Mesendoderm (in vitro differentiated cells): ENCODE results near the gene DLX1.
A peak's percentile ranks its signal among the peaks of the same experiment; 100 is the strongest.

Experiments
- DNase-seq: peaks from one replicate; pipeline ENCODE4 v3.0.0; 2013
- H2AK5ac ChIP-seq: 2 replicates; pipeline ENCODE4 v1.6.1; 2013; ENCODE audit warnings: low read length, inconsistent platforms
- H2BK120ac ChIP-seq: 2 replicates; pipeline ENCODE4 v1.6.1; 2013; ENCODE audit warnings: low read depth, mild to moderate bottlenecking, low read length, moderate library complexity, mixed read lengths
- H2BK15ac ChIP-seq: replicated peaks from 2 replicates; pipeline ENCODE4 v1.6.1; 2013; ENCODE audit warnings: low read depth, mild to moderate bottlenecking, moderate library complexity
- H2BK5ac ChIP-seq: 2 replicates; pipeline ENCODE4 v1.6.1; 2013; ENCODE audit warnings: low read length, inconsistent platforms
- H3K18ac ChIP-seq: 2 replicates; pipeline ENCODE4 v1.6.1; 2013; ENCODE audit warnings: mild to moderate bottlenecking, low read length, mixed read lengths
- H3K23ac ChIP-seq: one replicate; pipeline ENCODE4 v1.6.1; 2013; ENCODE audit warnings: low read length
- H3K27ac ChIP-seq: 2 replicates; pipeline ENCODE4 v1.5.1; 2013; ENCODE audit warnings: low read depth, mild to moderate bottlenecking, inconsistent platforms, low read length, moderate library complexity
- H3K27me3 ChIP-seq: 2 replicates; pipeline ENCODE4 v1.6.1; 2013; ENCODE audit warnings: low read length, control low read depth, mild to moderate bottlenecking, inconsistent platforms; ENCODE audit not compliant: insufficient read depth, poor library complexity
- H3K36me3 ChIP-seq: 2 replicates; pipeline ENCODE4 v1.6.1; 2013; ENCODE audit warnings: low read length, inconsistent platforms; ENCODE audit not compliant: control insufficient read depth, insufficient read depth
- H3K4ac ChIP-seq: one replicate; pipeline ENCODE4 v1.6.1; 2013; ENCODE audit warnings: low read depth, mild to moderate bottlenecking, low read length, moderate library complexity
- H3K4me1 ChIP-seq: 2 replicates; pipeline ENCODE4 v1.6.1; 2013; ENCODE audit warnings: low read depth, low read length, inconsistent platforms; ENCODE audit not compliant: control insufficient read depth
- H3K4me2 ChIP-seq: 2 replicates; pipeline ENCODE4 v1.6.1; 2013; ENCODE audit warnings: low read length
- H3K4me3 ChIP-seq: 2 replicates; pipeline ENCODE4 v1.5.1; 2013; ENCODE audit warnings: mild to moderate bottlenecking, low read length
- H3K56ac ChIP-seq: one replicate; pipeline ENCODE4 v1.6.1; 2013; ENCODE audit warnings: low read length
- H3K79me1 ChIP-seq: 2 replicates; pipeline ENCODE4 v1.6.1; 2013; ENCODE audit warnings: low read length, inconsistent platforms
- H3K79me2 ChIP-seq: 2 replicates; pipeline ENCODE4 v1.6.1; 2013; ENCODE audit warnings: mild to moderate bottlenecking, low read length; ENCODE audit not compliant: control insufficient read depth, insufficient read depth
- H3K9ac ChIP-seq: 2 replicates; pipeline ENCODE4 v1.6.1; 2013; ENCODE audit warnings: low read length, inconsistent platforms
- H4K5ac ChIP-seq: one replicate; pipeline ENCODE4 v1.6.1; 2013; ENCODE audit warnings: low read length
- H4K8ac ChIP-seq: one replicate; pipeline ENCODE4 v1.6.1; 2013; ENCODE audit warnings: low read depth, mild to moderate bottlenecking, control low read depth, low read length, moderate library complexity
- WGBS: extraction: QIAGEN DNeasy Blood & Tissue Kit; methylation state at CpG from one replicate; pipeline ENCODE4 v1.1.7; 2013; ENCODE audit warnings: low lambda C conversion rate, missing lambda C conversion rate; ENCODE audit not compliant: insufficient coverage; ENCODE audit errors: extremely low coverage; 5-methylcytosine and 5-hydroxymethylcytosine counted together

DLX1 gene

DNA sequence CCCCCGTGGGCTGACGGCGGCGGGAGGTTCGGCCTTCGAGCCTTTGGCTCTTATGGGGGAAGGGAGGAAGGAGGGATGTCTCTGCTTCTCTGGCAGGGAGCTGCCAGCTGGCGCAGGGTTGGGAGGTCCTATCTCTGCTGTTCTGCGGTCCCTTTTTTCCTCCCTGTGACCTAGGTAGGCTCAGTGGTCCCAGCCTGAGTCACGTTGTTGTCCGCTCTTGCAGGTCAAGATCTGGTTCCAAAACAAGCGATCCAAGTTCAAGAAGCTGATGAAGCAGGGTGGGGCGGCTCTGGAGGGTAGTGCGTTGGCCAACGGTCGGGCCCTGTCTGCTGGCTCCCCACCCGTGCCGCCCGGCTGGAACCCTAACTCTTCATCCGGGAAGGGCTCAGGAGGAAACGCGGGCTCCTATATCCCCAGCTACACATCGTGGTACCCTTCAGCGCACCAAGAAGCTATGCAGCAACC lies 2.5 kb downstream of the DLX1 start:
- no peaks in the 10 kb centered on the region for H3K4me1 ChIP-seq
- H3K18ac ChIP-seq, result no peak overlapping the region
- H3K4ac ChIP-seq, result no peak overlapping the region
- no peaks in the 10 kb centered on the region for H3K79me2 ChIP-seq
- H2BK5ac ChIP-seq, result no peak overlapping the region
- H2AK5ac ChIP-seq, result no peak overlapping the region
- no peaks in the 10 kb centered on the region for H3K79me1 ChIP-seq
- DNase-seq, result peak; percentile 55
- no peak overlapping the region for H2BK15ac ChIP-seq
- H3K27ac ChIP-seq, result no peak overlapping the region
- peak overlapping the region; percentile 11 for H3K56ac ChIP-seq
- no peaks in the 10 kb centered on the region for H3K36me3 ChIP-seq
- no peak overlapping the region for H3K9ac ChIP-seq
- peaks cover 72% of the 10 kb centered on the region for H3K27me3 ChIP-seq
- H3K4me3 ChIP-seq, result no peak overlapping the region
- H4K5ac ChIP-seq, result no peak overlapping the region
- no CpG with 5 or more reads among the region's 23 CpGs for WGBS
- peak overlapping the region; percentile 31 for H3K23ac ChIP-seq
- H3K4me2 ChIP-seq, result peak overlapping the region; percentile 7
- H2BK120ac ChIP-seq, result no peak overlapping the region
- no peak overlapping the region for H4K8ac ChIP-seq

GRCh38 chr2:172088245-172089004 lies 3.1 kb downstream of the DLX1 start:
- no peak overlapping the region for H2BK15ac ChIP-seq
- H3K23ac ChIP-seq, result no peak overlapping the region
- no peak overlapping the region for H3K56ac ChIP-seq
- H3K36me3 ChIP-seq, result no peaks in the 10 kb centered on the region
- no peak overlapping the region for H2BK5ac ChIP-seq
- no peak overlapping the region for H4K8ac ChIP-seq
- H3K27me3 ChIP-seq, result peaks cover 71% of the 10 kb centered on the region
- DNase-seq, result peak; percentile 51
- no peak overlapping the region for H4K5ac ChIP-seq
- H3K4me2 ChIP-seq, result peak overlapping the region; percentile 7
- no peak overlapping the region for H3K4me3 ChIP-seq
- H3K79me1 ChIP-seq, result no peaks in the 10 kb centered on the region
- no peak overlapping the region for H3K4ac ChIP-seq
- H3K9ac ChIP-seq, result no peak overlapping the region
- no peaks in the 10 kb centered on the region for H3K79me2 ChIP-seq
- no peak overlapping the region for H2BK120ac ChIP-seq
- no peak overlapping the region for H2AK5ac ChIP-seq
- no peak overlapping the region for H3K27ac ChIP-seq
- H3K18ac ChIP-seq, result no peak overlapping the region
- H3K4me1 ChIP-seq, result no peaks in the 10 kb centered on the region
- no CpG with 5 or more reads among the region's 37 CpGs for WGBS

- no peak overlapping the region for H3K18ac ChIP-seq
- H3K4me3 ChIP-seq, result no peak overlapping the region
- no peak overlapping the region for H3K56ac ChIP-seq
- no peaks in the 10 kb centered on the region for H3K79me2 ChIP-seq
- no peaks in the 10 kb centered on the region for H3K36me3 ChIP-seq
- WGBS, result no CpG with 5 or more reads among the region's 10 CpGs
- peaks cover 71% of the 10 kb centered on the region for H3K27me3 ChIP-seq
- no peak overlapping the region for H3K4ac ChIP-seq
- H3K9ac ChIP-seq, result no peak overlapping the region
- no peak overlapping the region for H4K5ac ChIP-seq
- H2BK15ac ChIP-seq, result no peak overlapping the region
- no peak overlapping the region for H3K23ac ChIP-seq
- no peak overlapping the region for H2BK5ac ChIP-seq
- no peaks in the 10 kb centered on the region for H3K79me1 ChIP-seq
- no peak overlapping the region for H3K27ac ChIP-seq
- H2BK120ac ChIP-seq, result no peak overlapping the region
- no peak overlapping the region for H2AK5ac ChIP-seq
- no peak overlapping the region for H4K8ac ChIP-seq
- H3K4me2 ChIP-seq, result no peak overlapping the region
- H3K4me1 ChIP-seq, result no peaks in the 10 kb centered on the region
- peak; percentile 1 for DNase-seq
These were observed 3.7 kb downstream of the DLX1 start for GRCh38 chr2:172089005-172089504.

DNA sequence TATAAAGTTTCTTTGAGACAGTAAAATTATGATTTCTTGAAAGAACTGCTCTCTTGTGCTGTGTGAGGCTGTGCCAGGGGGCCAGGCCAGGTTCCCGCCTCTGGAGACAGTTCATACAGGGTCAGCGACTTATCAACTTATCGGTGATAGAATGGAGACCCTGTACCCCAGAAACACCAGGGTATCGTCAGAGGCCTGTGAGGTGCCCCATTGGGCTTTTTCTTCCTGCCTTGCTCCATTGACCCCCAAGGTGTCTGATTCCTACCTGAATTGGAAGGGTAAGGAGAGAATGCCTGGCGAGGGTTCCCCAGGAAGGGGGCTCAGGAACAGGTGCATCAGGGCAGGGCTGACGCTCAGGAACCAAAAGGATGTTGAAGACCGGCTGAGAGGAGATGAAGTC lies 4.3 kb downstream of the DLX1 start:
- H3K18ac ChIP-seq, result no peak overlapping the region
- H3K4me3 ChIP-seq, result no peak overlapping the region
- no peak overlapping the region for H3K27ac ChIP-seq
- no peaks in the 10 kb centered on the region for H3K36me3 ChIP-seq
- no peaks in the 10 kb centered on the region for H3K79me1 ChIP-seq
- no peak overlapping the region for H3K4me2 ChIP-seq
- no peak overlapping the region for H4K8ac ChIP-seq
- H3K4ac ChIP-seq, result no peak overlapping the region
- no peak overlapping the region for H3K9ac ChIP-seq
- no peak overlapping the region for H2AK5ac ChIP-seq
- no peaks in the 10 kb centered on the region for H3K4me1 ChIP-seq
- H2BK5ac ChIP-seq, result no peak overlapping the region
- no peak overlapping the region for H2BK15ac ChIP-seq
- DNase-seq, result no peak
- H3K27me3 ChIP-seq, result peaks cover 72% of the 10 kb centered on the region
- no peaks in the 10 kb centered on the region for H3K79me2 ChIP-seq
- H2BK120ac ChIP-seq, result no peak overlapping the region
- no peak overlapping the region for H3K56ac ChIP-seq
- no CpG with 5 or more reads among the region's 7 CpGs for WGBS
- H4K5ac ChIP-seq, result no peak overlapping the region
- H3K23ac ChIP-seq, result no peak overlapping the region

GRCh38 chr2:172090044-172090961 lies 5.0 kb downstream of the DLX1 start:
- no peak overlapping the region for H3K23ac ChIP-seq
- no peaks in the 10 kb centered on the region for H3K79me1 ChIP-seq
- no peak overlapping the region for H2BK15ac ChIP-seq
- H3K9ac ChIP-seq, result no peak overlapping the region
- no peaks in the 10 kb centered on the region for H3K79me2 ChIP-seq
- H3K4ac ChIP-seq, result no peak overlapping the region
- no peak overlapping the region for H2BK120ac ChIP-seq
- H3K4me1 ChIP-seq, result no peaks in the 10 kb centered on the region
- no peak overlapping the region for H2BK5ac ChIP-seq
- no peak overlapping the region for H4K5ac ChIP-seq
- no peak overlapping the region for H3K18ac ChIP-seq
- peaks cover 72% of the 10 kb centered on the region for H3K27me3 ChIP-seq
- no peak overlapping the region for H2AK5ac ChIP-seq
- H3K4me2 ChIP-seq, result no peak overlapping the region
- H3K36me3 ChIP-seq, result no peaks in the 10 kb centered on the region
- no CpG with 5 or more reads among the region's 39 CpGs for WGBS
- no peak overlapping the region for H3K56ac ChIP-seq
- H3K4me3 ChIP-seq, result no peak overlapping the region
- peak; percentile 74 for DNase-seq
- H4K8ac ChIP-seq, result no peak overlapping the region
- H3K27ac ChIP-seq, result no peak overlapping the region
